Skin epidermis (tissue), 12 donors: Measurements from ENCODE around the gene BAZ2B.

ENCODE experiments used
- H3K27ac ChIP-seq, 21 experiments: fragments of 200-600 bp; sonication (generic) in 11 of 21; one replicate each; pipeline ENCODE4 v1.5.0; 2020; ENCODE audit warnings: mild to moderate bottlenecking in 3 of 21, inconsistent platforms in 2 of 21, moderate library complexity in 2 of 21
- H3K4me3 ChIP-seq, 7 experiments: fragments of 200-600 bp; sonication (generic) in 2 of 7; one replicate each; pipeline ENCODE4 v1.5.0; 2020; ENCODE audit warnings: inconsistent platforms in 2 of 7, mild to moderate bottlenecking in 2 of 7, moderate library complexity in 1 of 7

BAZ2B gene

DNA sequence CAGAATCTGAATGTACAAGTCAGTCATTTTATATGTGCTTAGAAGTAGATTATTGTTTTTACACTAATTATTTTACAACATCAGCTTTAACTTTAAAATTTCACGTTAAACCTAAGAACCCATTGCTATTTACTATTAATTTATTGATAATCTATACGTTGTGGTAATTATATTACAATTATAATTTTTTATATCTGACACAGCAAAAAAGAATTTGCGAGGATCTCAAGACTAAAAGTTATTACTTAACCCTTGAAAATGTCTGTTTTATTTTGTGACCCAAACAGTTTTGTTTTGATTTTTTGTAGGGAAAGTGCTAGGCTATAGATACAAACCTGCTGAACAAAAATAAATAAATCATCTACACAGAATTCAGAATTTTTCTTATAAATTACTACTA is 30.3 kb downstream of the BAZ2B start:
- no peak overlapping the region for H3K4me3 ChIP-seq
- no peak overlapping the region for H3K27ac ChIP-seq

DNA sequence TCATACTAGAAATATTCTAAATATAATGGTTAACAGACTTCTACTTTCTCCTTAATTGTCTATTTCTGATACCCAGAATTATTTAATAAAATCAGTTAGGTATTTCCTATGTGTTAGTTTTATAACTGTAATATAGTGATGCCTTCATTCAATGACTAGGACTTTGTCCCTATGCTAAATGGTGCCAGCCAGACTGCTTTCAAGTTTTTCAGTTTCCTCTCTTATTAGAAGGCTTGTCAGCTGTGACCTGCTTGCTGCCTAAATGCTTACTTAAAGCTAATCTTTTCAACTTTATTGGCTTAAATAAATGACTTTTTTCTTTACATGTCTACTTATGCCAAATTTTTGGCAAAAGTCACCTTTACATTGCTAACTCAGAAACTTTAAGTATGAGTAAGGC is 30.7 kb downstream of the BAZ2B start:
- no peak overlapping the region for H3K27ac ChIP-seq
- no peak overlapping the region for H3K4me3 ChIP-seq

DNA sequence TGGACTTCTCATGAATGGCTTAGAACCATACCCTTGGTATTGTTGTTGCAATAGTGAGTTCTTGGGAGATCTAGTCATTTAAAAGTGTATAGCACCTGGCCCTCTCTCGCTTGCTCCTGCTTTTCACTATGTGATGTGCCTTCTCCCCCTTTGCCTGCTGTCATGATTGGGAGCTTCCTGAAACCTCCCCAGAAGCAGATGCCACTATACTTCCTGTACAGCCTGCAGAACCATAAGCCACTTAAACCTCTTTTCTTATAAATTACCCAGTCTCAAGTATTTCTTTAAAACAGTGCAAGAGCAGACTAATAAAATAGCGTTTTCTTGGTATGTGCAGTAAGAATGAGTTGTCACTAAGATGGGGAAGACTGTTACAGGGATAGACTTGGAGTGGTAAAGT is 31.6 kb downstream of the BAZ2B start:
- no peak overlapping the region for H3K27ac ChIP-seq
- H3K4me3 ChIP-seq: no peak overlapping the region

DNA sequence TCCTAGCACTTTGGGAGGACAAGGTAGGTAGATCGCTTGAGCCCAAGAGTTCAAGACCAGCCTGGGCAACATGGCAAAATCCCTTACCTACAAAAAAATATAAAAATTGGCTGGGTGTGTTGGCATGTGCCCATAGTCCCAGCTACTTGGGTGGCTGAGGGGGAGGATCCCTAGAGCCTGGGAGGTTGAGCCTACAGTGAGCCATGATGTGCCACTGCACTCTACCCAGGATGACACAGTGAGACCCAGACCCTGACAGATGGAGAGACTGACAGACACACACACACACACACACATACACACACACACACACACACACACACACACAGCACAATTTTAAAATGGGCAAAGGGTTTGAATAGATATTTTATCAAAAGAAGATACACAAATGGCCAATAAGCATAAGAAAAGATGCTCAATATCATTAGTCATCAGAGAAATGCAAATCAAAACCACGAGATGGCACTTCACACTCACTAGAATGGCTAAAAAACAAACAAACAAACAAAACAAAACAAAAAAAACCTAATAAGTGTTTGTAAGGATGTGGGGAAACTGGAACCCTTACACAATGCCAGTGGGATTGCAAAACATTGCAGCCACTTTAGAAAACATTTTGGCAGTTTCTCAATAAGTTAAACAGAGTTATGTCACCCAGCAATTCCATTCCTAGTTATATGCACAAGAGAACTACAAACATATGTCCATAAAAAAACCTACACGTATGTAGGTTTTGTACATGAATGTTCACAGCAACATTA is 42.3 kb downstream of the BAZ2B start:
- H3K4me3 ChIP-seq: no peak overlapping the region
- no peak overlapping the region for H3K27ac ChIP-seq

DNA sequence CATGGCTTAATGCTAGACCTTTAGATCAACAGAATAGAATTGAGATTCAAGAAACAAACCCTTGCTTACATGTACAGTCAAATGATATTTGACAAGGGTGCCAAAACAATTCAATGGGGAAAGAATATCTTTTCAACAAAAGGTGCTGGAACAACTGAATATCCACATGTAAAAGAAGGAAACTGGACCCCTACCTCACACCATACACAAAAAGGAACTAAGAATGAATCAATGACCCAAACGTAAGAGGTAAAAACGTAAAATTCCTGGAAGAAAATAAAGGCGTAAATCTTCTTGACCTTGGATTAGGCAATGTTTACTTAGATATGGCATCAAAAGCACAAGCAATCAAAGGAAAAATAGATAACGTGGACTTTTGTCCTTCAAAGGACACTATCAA is 43.1 kb downstream of the BAZ2B start:
- Histone ChIP-seq H3K4me3 (no peak overlapping the region), H3K27ac (no peak overlapping the region)

DNA sequence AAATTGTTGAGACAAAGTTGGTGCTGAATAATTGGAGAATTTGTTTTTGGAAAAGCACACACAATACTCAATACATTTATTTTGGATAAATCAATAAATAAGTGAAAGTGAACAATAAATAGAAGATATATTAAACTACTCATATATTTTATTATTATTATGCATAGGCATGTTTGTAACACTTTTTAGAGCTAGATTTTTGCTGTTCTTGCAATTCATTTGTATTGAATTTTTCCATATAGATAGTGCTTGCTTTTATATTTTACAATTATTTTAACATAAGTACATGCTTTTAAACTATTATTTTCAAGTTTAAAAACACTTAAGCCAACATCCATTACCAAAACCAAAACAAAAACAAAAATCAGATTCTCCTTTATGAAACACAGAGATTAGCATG is 43.9 kb downstream of the BAZ2B start:
- Histone ChIP-seq H3K27ac (no peak overlapping the region), H3K4me3 (no peak overlapping the region)

DNA sequence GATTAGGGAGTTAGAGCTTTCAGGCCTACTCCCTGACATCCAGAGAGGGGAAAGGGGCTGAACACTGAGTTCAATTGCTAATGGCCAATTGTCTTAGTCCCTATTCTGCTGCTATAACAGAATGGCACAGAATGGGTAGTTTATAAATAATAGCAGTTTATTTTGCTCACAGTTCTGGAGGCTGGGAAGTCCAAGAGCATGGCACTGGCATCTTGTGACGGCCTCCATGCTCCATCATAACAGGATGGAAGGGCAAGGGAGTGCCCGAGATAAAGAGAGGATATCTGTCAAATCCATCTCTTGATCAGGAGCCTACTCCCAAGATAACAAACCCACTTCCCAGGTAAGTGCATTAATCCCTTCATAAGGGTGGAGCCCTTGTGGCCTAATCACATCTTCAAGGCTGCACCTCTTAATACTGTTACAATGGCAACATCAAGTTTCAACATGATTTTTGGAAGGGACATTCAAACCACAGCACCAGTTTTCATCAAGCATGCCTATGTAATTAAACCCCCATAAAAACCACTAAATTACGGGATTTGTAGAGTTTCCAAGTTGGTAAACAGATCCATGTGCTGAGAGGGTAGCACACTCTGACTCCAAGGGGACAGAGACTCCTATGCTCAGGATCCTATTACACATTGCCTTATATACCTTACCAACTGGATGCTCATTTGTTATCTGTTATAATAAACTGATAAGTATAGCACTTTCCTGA is 44.6 kb downstream of the BAZ2B start:
- Histone ChIP-seq H3K4me3 (no peak overlapping the region), H3K27ac (no peak overlapping the region)

DNA sequence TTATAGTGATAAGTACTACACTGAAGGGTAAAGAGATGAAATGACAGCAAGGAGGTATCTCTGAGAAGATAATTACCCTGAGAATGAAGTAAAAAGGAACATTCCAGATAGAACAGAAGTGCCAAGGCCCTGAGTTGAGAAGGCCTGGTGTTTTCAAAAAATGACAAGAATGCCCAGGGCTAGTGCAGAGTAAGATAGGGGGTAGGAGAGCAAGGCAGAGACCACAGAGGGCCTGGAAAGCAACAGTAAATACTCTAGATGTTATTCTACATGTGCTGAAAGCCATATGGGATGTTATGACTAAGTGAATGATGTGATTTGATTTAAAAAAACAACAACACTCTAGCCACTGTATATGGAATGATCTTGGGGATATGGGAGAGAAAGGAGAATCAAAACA is 52.3 kb downstream of the BAZ2B start:
- H3K4me3 ChIP-seq: no peak overlapping the region
- no peak overlapping the region for H3K27ac ChIP-seq

DNA sequence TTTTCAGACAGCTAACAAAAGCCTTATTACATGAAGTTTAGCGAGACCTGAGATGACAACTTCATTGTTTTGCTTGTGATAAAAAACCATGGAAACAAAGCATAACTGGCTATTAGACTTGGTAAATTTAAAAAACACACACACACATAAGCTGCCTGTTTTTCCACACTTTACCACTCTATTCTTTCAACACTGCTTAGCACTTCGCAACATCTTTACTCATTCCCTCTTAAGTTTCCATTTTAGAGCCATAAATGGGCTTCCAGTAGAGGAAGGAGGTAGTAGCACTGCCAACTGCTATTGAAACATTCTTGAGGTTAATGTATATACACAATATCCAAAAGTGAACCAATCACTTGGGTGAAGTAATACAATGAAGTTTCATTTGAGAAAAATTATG is 54.1 kb downstream of the BAZ2B start:
- H3K27ac ChIP-seq: no peak overlapping the region
- no peak overlapping the region for H3K4me3 ChIP-seq

DNA sequence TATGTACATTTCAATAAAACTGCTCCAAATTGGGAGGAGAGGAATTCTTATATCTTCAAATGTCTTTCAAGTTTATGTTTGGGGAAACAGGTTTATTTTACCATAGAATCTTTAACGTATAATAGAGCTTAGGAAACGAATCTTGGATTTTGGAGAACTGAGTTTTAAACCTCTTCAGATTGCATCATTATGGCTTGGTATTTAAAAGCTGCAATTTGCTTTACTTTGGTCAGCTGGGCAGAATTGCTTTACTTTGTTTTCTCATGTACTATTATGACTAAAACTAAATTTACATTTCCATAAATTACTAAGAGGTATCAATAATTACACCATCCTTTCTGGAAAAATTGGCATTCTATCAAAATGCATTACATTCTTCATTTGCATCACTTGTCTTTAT is 54.6 kb downstream of the BAZ2B start:
- no peak overlapping the region for H3K27ac ChIP-seq
- H3K4me3 ChIP-seq: no peak overlapping the region

DNA sequence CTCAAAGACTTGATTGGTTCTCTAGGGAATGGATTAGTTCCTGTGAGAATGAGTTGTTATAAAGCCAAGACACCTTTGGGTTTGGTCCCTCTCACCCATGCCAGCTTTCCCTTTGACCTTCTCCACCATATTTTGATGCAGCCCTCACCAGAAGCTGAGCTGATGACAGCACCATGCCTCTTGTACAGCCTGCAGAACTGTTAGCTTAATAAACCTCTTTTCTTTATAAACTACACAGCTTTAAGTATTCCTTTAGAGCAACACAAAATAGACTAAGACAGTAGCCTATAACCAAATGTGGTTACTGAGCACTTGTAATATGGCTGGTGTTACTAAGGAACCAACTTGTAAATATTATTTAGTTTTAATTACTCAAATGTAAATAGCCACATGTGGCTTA is 55.1 kb downstream of the BAZ2B start:
- H3K4me3 ChIP-seq: no peak overlapping the region
- H3K27ac ChIP-seq: no peak overlapping the region

DNA sequence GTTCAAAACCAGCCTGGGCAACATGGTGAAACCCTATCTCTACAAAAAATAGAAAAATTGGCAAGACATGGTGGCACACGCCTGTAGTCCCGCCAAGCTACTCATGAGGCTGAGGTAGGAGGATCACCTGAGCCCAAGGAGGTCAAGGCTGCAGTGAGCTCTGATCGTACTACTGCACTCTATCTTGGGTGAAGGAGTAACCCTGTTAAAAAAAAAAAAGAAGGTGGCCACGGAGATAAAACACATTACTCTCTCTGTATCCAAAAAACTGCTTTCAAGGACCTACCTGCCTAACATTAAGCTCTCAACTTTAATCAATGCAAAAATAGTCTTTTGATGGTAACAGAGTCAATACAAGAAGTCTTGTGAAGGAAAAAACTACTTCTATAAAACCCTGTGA is 57.3 kb downstream of the BAZ2B start:
- Histone ChIP-seq H3K4me3 (no peak overlapping the region), H3K27ac (no peak overlapping the region)

DNA sequence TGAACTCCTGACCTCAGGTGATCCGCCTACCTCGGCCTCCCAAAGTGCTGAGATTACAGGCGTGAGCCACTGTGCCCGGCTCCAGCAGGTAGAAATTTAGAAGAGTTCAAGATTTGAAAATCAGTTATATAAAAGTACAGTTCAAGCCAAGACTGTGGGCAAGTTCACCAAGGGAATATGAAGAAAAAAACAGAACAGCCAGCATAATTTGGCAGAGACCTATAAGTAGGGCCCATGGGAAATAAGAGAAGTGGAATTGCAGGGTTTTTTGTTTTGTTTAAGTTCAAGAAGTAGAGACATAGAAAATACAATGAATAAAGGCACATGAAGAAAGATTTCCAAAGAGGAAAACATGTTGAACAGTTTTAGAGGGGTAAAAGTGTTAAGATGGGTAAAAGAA is 57.9 kb downstream of the BAZ2B start:
- no peak overlapping the region for H3K4me3 ChIP-seq
- no peak overlapping the region for H3K27ac ChIP-seq

DNA sequence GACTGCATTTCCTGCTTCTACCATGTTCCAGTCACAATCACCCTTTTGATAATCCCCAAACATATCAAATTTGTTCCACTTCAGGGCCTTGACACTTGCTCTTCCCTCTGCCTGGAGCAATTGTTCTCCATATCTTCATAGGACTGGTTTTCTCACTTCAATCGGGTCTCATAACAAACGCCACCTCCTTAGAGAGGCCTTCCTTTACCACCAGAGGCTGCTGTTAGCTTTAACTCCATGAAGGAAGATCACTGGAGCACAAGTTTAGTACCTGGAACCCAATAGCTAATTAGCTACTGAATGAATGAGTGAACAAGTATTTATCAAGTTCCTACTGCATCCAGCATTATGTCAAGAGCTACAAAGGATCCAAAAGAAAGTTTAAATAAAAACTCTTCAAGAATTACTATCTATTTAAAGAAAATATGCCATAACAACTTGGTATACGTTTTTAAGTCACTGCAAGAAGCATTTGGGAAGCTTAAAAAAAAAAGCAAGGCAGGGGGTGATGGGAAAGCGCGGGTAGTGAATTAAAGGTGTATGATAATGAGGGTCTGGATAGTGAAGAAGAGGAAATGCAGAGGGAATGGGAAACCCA is 58.8 kb downstream of the BAZ2B start:
- Histone ChIP-seq H3K27ac (no peak overlapping the region), H3K4me3 (no peak overlapping the region)

DNA sequence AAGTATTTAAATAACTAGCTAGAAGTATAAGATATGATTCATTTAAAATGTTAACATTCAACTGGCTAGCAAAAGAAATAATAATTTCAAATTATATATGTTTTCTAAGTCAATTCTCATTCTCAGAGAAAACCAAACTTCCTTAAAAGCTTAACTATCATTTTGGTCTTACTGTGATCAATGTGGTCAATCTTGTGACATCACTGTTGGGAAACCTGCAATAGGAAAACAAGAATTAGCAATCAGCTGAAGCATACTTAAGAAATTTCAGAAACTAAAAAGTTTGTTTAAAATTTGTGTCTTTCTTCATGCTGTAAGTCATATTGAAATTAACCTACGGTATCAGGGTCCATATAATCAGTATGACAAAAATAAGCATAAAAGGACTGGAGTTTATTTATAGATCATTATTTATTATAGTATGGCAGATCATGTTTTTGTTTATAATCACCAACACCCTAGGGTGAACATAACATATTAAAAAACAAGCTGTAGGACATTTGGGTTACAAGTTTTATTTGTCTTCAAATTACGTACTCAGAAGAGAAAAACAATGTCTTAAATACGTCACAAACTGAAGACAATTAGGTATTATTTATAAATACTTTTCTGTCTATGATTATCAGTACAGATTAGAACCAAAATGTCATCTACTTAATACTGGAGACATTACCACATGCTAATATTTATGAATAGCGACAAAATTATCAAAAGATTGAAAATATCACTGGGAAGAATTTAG is 60.5 kb downstream of the BAZ2B start:
- Histone ChIP-seq H3K27ac (no peak overlapping the region), H3K4me3 (no peak overlapping the region)

DNA sequence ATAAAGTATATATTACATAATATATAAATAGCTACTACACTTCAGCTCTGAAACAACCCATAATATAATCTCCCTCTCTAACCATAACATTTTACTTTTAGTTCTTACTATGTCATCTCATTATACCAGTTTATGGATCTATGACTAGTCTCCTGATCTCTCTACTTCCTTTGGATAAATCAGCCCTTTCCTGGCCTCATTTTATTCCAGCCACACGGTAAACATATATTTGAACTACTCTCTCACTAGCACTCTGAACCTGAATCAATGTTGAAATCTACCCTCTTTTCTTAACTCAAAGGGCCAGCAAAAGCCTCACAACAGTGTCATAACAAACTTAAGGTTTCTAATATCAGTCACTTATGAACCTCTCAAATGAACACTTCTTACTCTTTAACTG is 62.6 kb downstream of the BAZ2B start:
- H3K4me3 ChIP-seq: no peak overlapping the region
- H3K27ac ChIP-seq: no peak overlapping the region

DNA sequence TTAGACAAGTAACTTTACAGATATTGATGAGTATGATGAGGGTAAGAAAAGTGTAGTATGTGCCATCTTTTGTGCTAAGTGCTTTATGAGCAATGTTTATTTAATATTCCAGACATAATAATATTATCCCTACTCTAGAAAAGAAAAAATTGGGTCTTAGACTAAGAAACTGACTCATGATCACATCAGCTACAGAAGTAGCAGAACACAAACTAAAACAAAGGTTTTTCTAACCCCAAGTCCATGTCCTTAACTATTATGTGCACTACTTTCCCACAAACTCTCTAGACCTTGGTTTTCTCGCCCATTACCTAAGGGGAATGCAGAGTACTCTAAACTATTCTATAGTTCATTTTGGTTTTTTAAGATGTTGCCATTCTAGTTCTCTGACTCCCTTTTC is 64.5 kb downstream of the BAZ2B start:
- no peak overlapping the region for H3K27ac ChIP-seq
- H3K4me3 ChIP-seq: no peak overlapping the region

DNA sequence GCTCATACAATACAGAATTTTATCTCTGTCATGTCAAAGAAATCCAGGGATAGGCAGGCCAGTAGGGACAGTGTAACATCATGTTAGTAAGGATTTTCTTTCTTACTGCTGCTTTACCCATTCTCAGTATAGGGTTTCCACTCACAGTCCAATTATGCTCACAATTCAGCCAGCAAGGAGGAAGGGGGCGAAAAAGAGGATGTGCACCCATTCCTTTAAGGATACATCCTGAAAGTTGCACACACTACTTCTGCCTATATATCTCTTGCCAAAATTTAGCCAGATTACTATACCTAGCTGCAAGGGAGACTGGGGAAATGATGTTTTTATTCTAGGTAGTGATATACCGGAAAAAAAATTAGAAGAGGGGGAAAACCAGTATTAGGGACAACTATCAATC is 66.1 kb downstream of the BAZ2B start:
- no peak overlapping the region for H3K4me3 ChIP-seq
- no peak overlapping the region for H3K27ac ChIP-seq

DNA sequence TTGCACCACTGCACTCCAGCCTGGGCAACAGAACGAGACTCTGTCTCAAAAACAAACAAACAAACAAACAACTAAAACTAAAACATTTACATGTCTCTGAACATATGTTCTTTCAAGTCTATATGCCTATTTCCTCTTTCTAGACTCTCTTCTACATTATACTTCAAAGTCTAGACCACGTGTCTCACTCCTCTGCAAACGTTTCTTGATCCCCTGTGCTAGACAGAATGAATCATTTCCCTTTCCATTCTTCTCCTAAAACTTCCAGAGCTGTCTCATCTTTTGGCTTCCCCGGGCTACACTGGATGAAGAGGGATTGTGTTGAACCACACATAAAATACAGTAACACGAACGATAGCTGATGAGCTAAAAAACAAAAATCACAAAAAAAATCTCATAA is 67.1 kb downstream of the BAZ2B start:
- Histone ChIP-seq H3K27ac (no peak overlapping the region), H3K4me3 (no peak overlapping the region)

DNA sequence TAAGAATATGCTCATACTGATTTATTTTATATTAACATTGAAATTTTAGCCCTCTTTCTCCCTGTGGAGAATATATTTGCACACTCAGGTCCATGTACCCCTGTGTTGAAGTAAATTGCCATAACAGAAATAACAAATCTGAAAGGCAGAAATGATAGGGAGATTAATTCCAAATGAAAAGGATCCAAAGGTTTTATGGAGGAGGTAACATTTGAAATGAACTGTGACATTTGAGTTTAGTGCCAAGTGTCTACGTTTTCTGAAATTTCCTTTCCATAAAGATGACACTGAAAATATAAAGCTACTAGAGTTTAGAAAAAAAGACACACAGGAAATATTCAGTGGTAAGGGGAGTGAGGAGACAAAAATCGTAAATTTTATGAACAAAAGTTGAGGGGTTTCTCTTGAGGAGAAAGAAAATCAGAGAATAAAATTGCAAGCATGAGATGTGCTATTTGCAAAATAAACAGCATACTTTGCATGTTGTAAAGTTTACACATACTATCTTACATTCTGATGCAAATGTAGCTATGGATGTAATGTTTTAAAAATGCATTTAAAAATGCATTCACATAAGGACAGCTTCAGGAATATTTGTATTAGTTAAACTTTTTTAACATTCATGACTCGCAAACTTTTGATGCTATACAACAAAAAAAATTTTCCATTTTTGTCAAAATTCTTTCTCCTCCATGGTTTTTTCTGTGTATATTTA is 69.5 kb downstream of the BAZ2B start:
- Histone ChIP-seq H3K27ac (no peak overlapping the region), H3K4me3 (no peak overlapping the region)
